Caco-2 (cell line): ENCODE measurements around the gene TMA7. TPM values are rescaled to one million over a fixed set of nuclear protein-coding genes. Genes with fewer than 3 reads are reported as not detected.
"Not testable (repeated sequence)": the region's sequence is repeated elsewhere in the genome, so short reads cannot be mapped to it uniquely, and the experiment has no call there.

Experiments
- BruUV-seq: library from RNA; stranded (reverse); fragments of 400-500 nt; replicated peaks from 2 replicates; lab custom pipeline; 2021; lab: Mats Ljungman, UMichigan
- CTCF ChIA-PET: fragments of 300-600 bp; sonication (Branson Sonifier 250); formaldehyde crosslinking; loops from one replicate; lab custom pipeline; 2022; ENCODE audit warnings: antibody characterized with exemption; lab: Charles Lee
- POLR2A ChIA-PET: fragments of 300-600 bp; sonication (Branson Sonifier 250); formaldehyde crosslinking; loops from one replicate; lab custom pipeline; 2022; ENCODE audit warnings: antibody characterized with exemption; lab: Charles Lee
- DNase-seq, 2 experiments: peaks; one replicate each; pipeline versions ENCODE4 v3.0.0 to v3.0.0-alpha.2; 2020 to 2022
- H3K27me3 ChIP-seq: replicated peaks from 2 replicates; pipeline ENCODE4 v1.6.0; 2011; ENCODE audit warnings: low read length; ENCODE audit not compliant: control insufficient read depth, insufficient read depth
- H3K36me3 ChIP-seq: 2 replicates; pipeline ENCODE4 v1.5.1; 2011; ENCODE audit warnings: low read length; ENCODE audit not compliant: control insufficient read depth, insufficient read depth
- H3K4me1 ChIP-seq: fragments of 250-450 bp; sonication (Bioruptor Pico); 2 replicates; pipeline ENCODE4 v1.5.1; 2020; ENCODE audit warnings: mild to moderate bottlenecking
- H3K4me3 ChIP-seq: 2 replicates; pipeline ENCODE4 v1.5.1; 2011; ENCODE audit warnings: low read depth, mild to moderate bottlenecking, control low read depth, low read length
- H3K9me3 ChIP-seq: fragments of 250-450 bp; sonication (Bioruptor Pico); 2 replicates; pipeline ENCODE4 v1.5.1; 2020; ENCODE audit warnings: mild to moderate bottlenecking, moderate library complexity
- H3K27ac Mint-ChIP-seq: one replicate; pipeline ENCODE4 v1.8.0; 2022; ENCODE audit warnings: mixed read lengths; ENCODE audit not compliant: unreplicated experiment
- H3K27me3 Mint-ChIP-seq: one replicate; pipeline ENCODE4 v1.8.0; 2022; ENCODE audit warnings: mixed read lengths; ENCODE audit not compliant: insufficient read depth, unreplicated experiment
- H3K36me3 Mint-ChIP-seq: one replicate; pipeline ENCODE4 v1.8.0; 2022; ENCODE audit warnings: mild to moderate bottlenecking, mixed read lengths; ENCODE audit not compliant: insufficient read depth, unreplicated experiment
- H3K4me1 Mint-ChIP-seq: one replicate; pipeline ENCODE4 v1.8.0; 2022; ENCODE audit warnings: low read depth, mixed read lengths; ENCODE audit not compliant: unreplicated experiment
- H3K4me3 Mint-ChIP-seq: one replicate; pipeline ENCODE4 v1.8.0; 2022; ENCODE audit warnings: mild to moderate bottlenecking, moderate library complexity, mixed read lengths; ENCODE audit not compliant: unreplicated experiment
- H3K9me3 Mint-ChIP-seq: one replicate; pipeline ENCODE4 v1.8.0; 2022; ENCODE audit warnings: mixed read lengths; ENCODE audit not compliant: unreplicated experiment
- CTCF ChIP-seq, 2 experiments: fragments of 200-600 bp in 1 of 2; IDR thresholded peaks; 1 replicate in 1 of 2; 2 replicates in 1 of 2; pipeline versions ENCODE4 v1.5.1 to v1.8.0; 2011 to 2022; ENCODE audit warnings: antibody characterized with exemption in 1 of 2, control low read depth in 1 of 2, inconsistent platforms in 1 of 2, low read depth in 1 of 2, low read length in 1 of 2, mild to moderate bottlenecking in 1 of 2, moderate library complexity in 1 of 2; ENCODE audit not compliant: insufficient read depth in 1 of 2, severe bottlenecking in 1 of 2, unreplicated experiment in 1 of 2
- intact Hi-C: fragments of 100-400 bp; cut with micrococcal nuclease; formaldehyde crosslinking; loops from one replicate; pipeline ENCODE4 v1.10.0; 2022; ENCODE audit not compliant: unreplicated experiment
- total RNA-seq: library from RNA; stranded (reverse); gene quantifications from 2 replicates; pipeline ENCODE4 v1.2.3, GENCODE V29; 2022

The TMA7 gene
- total RNA-seq, 1 experiment from 2014 or later = 205 TPM

- Mint-ChIP-seq H3K4me1 (no peaks in the 10 kb centered on the region), H3K9me3 (no peaks in the 10 kb centered on the region), H3K4me3 (no peak overlapping the region), H3K27ac (no peak overlapping the region), H3K36me3 (peaks cover 22% of the 10 kb centered on the region), H3K27me3 (no peaks in the 10 kb centered on the region)
- TF ChIP-seq CTCF (IDR thresholded peaks at IDR 0.05; ENCODE audit: insufficient read depth in 1 of 2, low read depth in 1 of 2, low read length in 1 of 2, severe bottlenecking in 1 of 2, unreplicated experiment in 1 of 2) = no peak
- Histone ChIP-seq H3K4me1 (no peaks in the 10 kb centered on the region), H3K36me3 (peaks cover 7% of the 10 kb centered on the region), H3K27me3 (no peaks in the 10 kb centered on the region), H3K9me3 (no peaks in the 10 kb centered on the region), H3K4me3 (no peak overlapping the region)
- intact Hi-C loops = loop anchor here (10.0 kb wide), 1 partner anchor 205 kb away; the partner anchor contains the start of gene CELSR3
- no TSS peak for BruUV-seq
- ChIA-PET CTCF (no interaction called here), POLR2A (no interaction called here)
- DNase-seq = no peak
Observed at GRCh38 chr3:48459773-48460516, 19.9 kb downstream of the TMA7 start.

- no peaks in the 10 kb centered on the region for H3K27me3 ChIP-seq
- H3K36me3 ChIP-seq = peaks cover 7% of the 10 kb centered on the region
- TF ChIP-seq CTCF (IDR thresholded peaks at IDR 0.05; ENCODE audit: insufficient read depth in 1 of 2, low read depth in 1 of 2, low read length in 1 of 2, severe bottlenecking in 1 of 2, unreplicated experiment in 1 of 2) = no peak
- peaks cover 5% of the 10 kb centered on the region for H3K4me1 Mint-ChIP-seq
- H3K27me3 Mint-ChIP-seq = no peaks in the 10 kb centered on the region
- intact Hi-C loops = loop anchor here (10.0 kb wide), 1 partner anchor 204 kb away; the partner anchor contains the start of gene CELSR3
- peaks cover 22% of the 10 kb centered on the region for H3K36me3 Mint-ChIP-seq
- CTCF ChIA-PET = no interaction called here
- no peaks in the 10 kb centered on the region for H3K4me1 ChIP-seq
- H3K9me3 Mint-ChIP-seq = no peaks in the 10 kb centered on the region
- no peak overlapping the region for H3K4me3 Mint-ChIP-seq
- no peak overlapping the region for H3K27ac Mint-ChIP-seq
- H3K4me3 ChIP-seq = no peak overlapping the region
- no peak for DNase-seq
- POLR2A ChIA-PET = no interaction called here
- BruUV-seq = no TSS peak
- H3K9me3 ChIP-seq = no peaks in the 10 kb centered on the region
Observed at GRCh38 chr3:48460517-48460902, 20.5 kb downstream of the TMA7 start.

DNA sequence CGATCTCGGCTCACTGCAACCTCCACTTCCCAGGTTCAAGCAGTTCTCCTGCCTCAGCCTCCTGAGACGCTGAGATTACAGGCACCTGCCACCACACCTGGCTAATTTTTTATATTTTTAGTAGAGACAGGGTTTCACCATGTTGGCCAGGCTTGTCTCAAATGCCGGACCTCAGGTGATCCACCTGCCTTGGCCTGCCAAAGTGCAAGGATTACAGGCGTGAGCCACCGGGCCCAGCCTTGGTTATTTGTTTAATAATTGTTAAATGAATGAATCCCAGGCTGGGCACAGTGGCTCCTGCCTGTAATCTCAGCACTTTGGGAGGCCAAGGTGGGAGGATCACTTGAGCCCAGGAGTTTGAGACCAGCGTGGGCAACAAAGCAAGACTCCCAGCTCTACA, 21.7 kb downstream of the TMA7 start:
- H3K9me3 ChIP-seq, H3K4me1 Mint-ChIP-seq, POLR2A ChIA-PET, H3K27ac Mint-ChIP-seq, CTCF ChIA-PET, H3K9me3 Mint-ChIP-seq, DNase-seq, H3K36me3 ChIP-seq, H3K4me3 Mint-ChIP-seq, H3K27me3 ChIP-seq, H3K27me3 Mint-ChIP-seq, H3K4me3 ChIP-seq, BruUV-seq: not testable (repeated sequence)
- H3K4me1 ChIP-seq = peaks cover 12% of the 10 kb centered on the region
- intact Hi-C loops = loop anchor here (10.0 kb wide), 1 partner anchor 203 kb away; the partner anchor contains the start of gene CELSR3
- H3K36me3 Mint-ChIP-seq = peaks cover 24% of the 10 kb centered on the region
